NCI-H1105 treated with DMSO at 0.1 percent for 48 hours (cell line): ENCODE data around the gene SLC28A1.

ENCODE experiments used
- DNase-seq: peaks from one replicate; lab custom pipeline; 2025; lab: John Stamatoyannopoulos, UW

The SLC28A1 gene

GRCh38 chr15:84886211-84886983, 1.9 kb downstream of the SLC28A1 start:
- DNase-seq: no peak

GRCh38 chr15:84886984-84887299, 2.5 kb downstream of the SLC28A1 start:
- DNase-seq: no peak

- no peak for DNase-seq
These were observed 3.5 kb downstream of the SLC28A1 start for GRCh38 chr15:84887938-84888337.

- DNase-seq: no peak
These were observed 4.2 kb downstream of the SLC28A1 start for GRCh38 chr15:84888639-84889038.

GRCh38 chr15:84889313-84889990, 5.0 kb downstream of the SLC28A1 start:
- no peak for DNase-seq

- DNase-seq: no peak
These were observed 5.7 kb downstream of the SLC28A1 start for GRCh38 chr15:84889991-84890669.

- no peak for DNase-seq
These were observed 6.3 kb downstream of the SLC28A1 start for GRCh38 chr15:84890670-84891162.

- no peak for DNase-seq
These were observed 6.9 kb downstream of the SLC28A1 start for GRCh38 chr15:84891339-84891738.

GRCh38 chr15:84892786-84893307, 8.4 kb downstream of the SLC28A1 start:
- no peak for DNase-seq

GRCh38 chr15:84893607-84894006, 9.1 kb downstream of the SLC28A1 start:
- no peak for DNase-seq

- DNase-seq: no peak
These were observed 10.4 kb downstream of the SLC28A1 start for GRCh38 chr15:84894736-84895425.

- DNase-seq: no peak
These were observed 14.3 kb downstream of the SLC28A1 start for GRCh38 chr15:84898761-84899160.

- DNase-seq: no peak
These were observed 15.3 kb downstream of the SLC28A1 start for GRCh38 chr15:84899750-84900149.

- DNase-seq: no peak
These were observed 17.1 kb downstream of the SLC28A1 start for GRCh38 chr15:84901540-84901939.

- DNase-seq: no peak
These were observed 19.3 kb downstream of the SLC28A1 start for GRCh38 chr15:84903751-84904150.

GRCh38 chr15:84904419-84904818, 20.0 kb downstream of the SLC28A1 start:
- no peak for DNase-seq

GRCh38 chr15:84905016-84905916, 20.8 kb downstream of the SLC28A1 start:
- no peak for DNase-seq

- DNase-seq: no peak
These were observed 23.3 kb downstream of the SLC28A1 start for GRCh38 chr15:84907731-84908130.

- no peak for DNase-seq
These were observed 24.1 kb downstream of the SLC28A1 start for GRCh38 chr15:84908564-84908963.

- DNase-seq: no peak
These were observed 24.6 kb downstream of the SLC28A1 start for GRCh38 chr15:84909029-84909428.

GRCh38 chr15:84909782-84910181, 25.3 kb downstream of the SLC28A1 start:
- no peak for DNase-seq
